Common myeloid progenitor, CD34-positive (primary cell): ENCODE data around the gene PEX7.
A peak's percentile ranks its signal among the peaks of the same experiment; 100 is the strongest.
"Not testable (repeated sequence)": the region's sequence is repeated elsewhere in the genome, so short reads cannot be mapped to it uniquely, and the experiment has no call there.

Source experiments
- CTCF ChIA-PET: fragments of 350-600 bp; sonication (Branson Sonifier 250); formaldehyde crosslinking; loops from one replicate; lab custom pipeline; 2021; ENCODE audit warnings: antibody characterized with exemption; lab: Charles Lee
- POLR2A ChIA-PET: fragments of 350-600 bp; sonication (Branson Sonifier 250); formaldehyde crosslinking; loops from one replicate; lab custom pipeline; 2021; ENCODE audit warnings: antibody characterized with exemption; lab: Charles Lee
- DNase-seq, 3 donors: peaks; one replicate each; pipeline versions ENCODE4 v3.0.0 to v3.0.0-alpha.2; 2013
- H3K27ac ChIP-seq, 2 experiments: 1 replicate in 1 of 2; 2 replicates in 1 of 2; pipeline ENCODE4 v1.7.0; 2013; ENCODE audit warnings: inconsistent platforms in 2 of 2, low read length in 2 of 2, mild to moderate bottlenecking in 2 of 2, low read depth in 1 of 2, moderate library complexity in 1 of 2; ENCODE audit not compliant: severe bottlenecking in 2 of 2, insufficient read depth in 1 of 2, poor library complexity in 1 of 2
- H3K27me3 ChIP-seq, 5 experiments: replicated peaks in 2 of 5; 1 replicate in 3 of 5; 2 replicates in 2 of 5; pipeline versions ENCODE4 v1.6.1 to v1.7.0; 2013; ENCODE audit warnings: low read length in 4 of 5, mild to moderate bottlenecking in 2 of 5, moderate library complexity in 2 of 5, inconsistent platforms in 1 of 5; ENCODE audit not compliant: insufficient read depth in 5 of 5, control insufficient read depth in 4 of 5
- H3K36me3 ChIP-seq, 4 experiments: 1 replicate in 2 of 4; 2 replicates in 2 of 4; pipeline versions ENCODE4 v1.6.1 to v1.7.0; 2013; ENCODE audit warnings: low read length in 3 of 4, control low read depth in 1 of 4, mild to moderate bottlenecking in 1 of 4; ENCODE audit not compliant: control insufficient read depth in 4 of 4, insufficient read depth in 4 of 4
- H3K4me1 ChIP-seq, 4 experiments: 1 replicate in 3 of 4; 2 replicates in 1 of 4; pipeline versions ENCODE4 v1.6.1 to v1.7.1; 2013; ENCODE audit warnings: low read length in 3 of 4, mild to moderate bottlenecking in 3 of 4, control low read depth in 1 of 4, inconsistent platforms in 1 of 4, moderate library complexity in 1 of 4; ENCODE audit not compliant: control insufficient read depth in 4 of 4, insufficient read depth in 4 of 4; ENCODE audit errors: control extremely low read depth in 1 of 4
- H3K4me3 ChIP-seq, 7 experiments: 1 replicate in 4 of 7; 2 replicates in 3 of 7; pipeline versions ENCODE4 v1.5.1 to v1.7.0; 2013; ENCODE audit warnings: mild to moderate bottlenecking in 7 of 7, low read length in 6 of 7, moderate library complexity in 6 of 7, inconsistent platforms in 2 of 7, low read depth in 2 of 7, control low read depth in 1 of 7; ENCODE audit not compliant: insufficient read depth in 4 of 7, control insufficient read depth in 1 of 7; ENCODE audit errors: extremely low read depth in 1 of 7
- H3K9me3 ChIP-seq, 5 experiments: 1 replicate in 4 of 5; 2 replicates in 1 of 5; pipeline versions ENCODE4 v1.6.1 to v1.7.1; 2013; ENCODE audit warnings: low read length in 4 of 5, mild to moderate bottlenecking in 2 of 5, inconsistent platforms in 1 of 5, low read depth in 1 of 5, moderate library complexity in 1 of 5; ENCODE audit not compliant: control insufficient read depth in 4 of 5, insufficient read depth in 2 of 5; ENCODE audit errors: control extremely low read depth in 1 of 5
- WGBS: methylation state at CpG from one replicate; pipeline ENCODE4 v1.1.5; 2013; ENCODE audit not compliant: insufficient coverage; 5-methylcytosine and 5-hydroxymethylcytosine counted together

The PEX7 gene

DNA sequence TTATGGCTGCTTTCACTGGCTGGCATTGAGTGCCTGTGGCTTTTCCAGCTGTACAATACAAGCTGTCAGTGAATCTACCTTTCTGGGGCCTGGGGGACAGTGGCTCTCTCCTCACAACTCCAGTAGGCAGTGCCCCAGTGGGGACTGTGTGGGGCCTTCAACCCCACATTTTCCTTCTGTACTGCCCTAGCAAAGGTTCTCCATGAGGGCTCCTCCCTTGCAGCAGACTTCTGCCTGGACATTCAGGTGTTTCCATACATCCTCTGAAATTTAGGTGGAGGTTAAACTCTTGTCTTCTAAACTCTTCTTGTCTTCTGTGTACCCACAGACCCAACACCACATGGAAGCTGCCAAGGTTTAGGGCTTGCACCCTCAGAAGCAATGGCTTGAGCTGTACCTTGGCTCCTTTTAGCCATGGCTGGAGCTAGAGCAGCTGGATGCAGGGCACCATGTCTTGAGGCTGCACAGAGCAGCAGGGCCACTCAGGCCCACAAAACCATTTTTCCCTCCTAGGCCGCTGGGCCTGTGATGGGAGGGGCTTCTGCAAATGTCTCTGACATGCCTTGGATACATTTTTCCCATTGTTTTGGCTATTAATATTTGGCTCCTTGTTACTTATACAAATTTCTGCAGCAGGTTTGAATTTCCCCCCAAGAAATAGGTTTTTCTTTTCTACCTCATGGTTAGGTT is 9.6 kb downstream of the PEX7 start:
- H3K9me3 ChIP-seq = peaks cover 4 to 17% (median 9%) of the 10 kb centered on the region in 5 experiments
- DNase-seq = peak in 2 of 3 donors; percentile 22 to 26
- peaks cover 2 to 33% (median 25%) of the 10 kb centered on the region in 4 experiments for H3K36me3 ChIP-seq
- CTCF ChIA-PET = no interaction called here
- H3K27me3 ChIP-seq = no peaks in the 10 kb centered on the region
- POLR2A ChIA-PET = no interaction called here
- H3K4me1 ChIP-seq = peaks cover 0 to 3% (median 2%) of the 10 kb centered on the region in 4 experiments
- no peak overlapping the region for H3K27ac ChIP-seq
- 100% methylated on average over 1 of the region's 1 CpG for WGBS
- no peak overlapping the region for H3K4me3 ChIP-seq

DNA sequence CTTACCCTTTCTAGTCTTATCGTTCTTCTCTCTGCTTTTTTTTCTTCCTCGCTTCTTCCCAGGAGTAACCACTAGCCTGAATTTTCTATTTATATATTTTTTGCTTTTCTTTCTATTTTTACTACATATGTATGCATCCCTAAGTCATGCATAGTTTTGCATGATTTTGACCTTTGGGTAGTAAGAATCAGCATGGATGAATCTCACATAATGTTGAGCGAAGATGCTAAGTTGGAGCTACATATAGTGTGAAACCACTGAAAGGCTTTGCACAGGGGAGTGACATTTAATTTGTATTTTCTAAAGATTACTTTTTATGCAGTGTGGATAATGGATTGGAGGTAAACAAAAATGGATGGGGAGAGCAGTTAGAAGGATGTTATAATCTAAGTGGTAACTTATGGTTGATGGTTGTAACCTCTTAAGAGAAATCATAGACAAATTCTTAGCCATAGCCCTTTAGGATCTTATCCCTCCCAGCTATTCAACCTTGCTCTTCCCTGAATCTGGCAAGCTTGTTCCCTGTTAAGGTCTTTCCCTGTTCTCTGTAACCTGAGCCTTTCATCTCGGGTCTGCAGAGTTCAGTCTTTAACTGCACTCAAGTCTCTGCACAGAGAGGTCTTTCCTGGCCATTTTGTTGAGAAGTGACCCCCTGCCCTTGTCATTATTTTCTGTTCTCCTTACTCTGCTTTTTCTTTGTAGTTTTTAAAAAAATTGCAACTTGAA is 18.0 kb downstream of the PEX7 start:
- no peaks in the 10 kb centered on the region for H3K27me3 ChIP-seq
- DNase-seq = no peak
- WGBS = 97% methylated on average over 3 of the region's 4 CpGs
- H3K9me3 ChIP-seq = no peaks in the 10 kb centered on the region
- POLR2A ChIA-PET = no interaction called here
- H3K27ac ChIP-seq = no peak overlapping the region
- CTCF ChIA-PET = interaction anchor here (0.7 to 5.7 kb wide), 4 partner anchors 12 to 85 kb away, joined by 4 to 36 read pairs (median 5); partner anchors contain the start of gene SLC35D3
- H3K4me1 ChIP-seq = no peaks in the 10 kb centered on the region
- H3K4me3 ChIP-seq = no peak overlapping the region
- H3K36me3 ChIP-seq = peaks cover 4 to 9% (median 5%) of the 10 kb centered on the region in 4 experiments

DNA sequence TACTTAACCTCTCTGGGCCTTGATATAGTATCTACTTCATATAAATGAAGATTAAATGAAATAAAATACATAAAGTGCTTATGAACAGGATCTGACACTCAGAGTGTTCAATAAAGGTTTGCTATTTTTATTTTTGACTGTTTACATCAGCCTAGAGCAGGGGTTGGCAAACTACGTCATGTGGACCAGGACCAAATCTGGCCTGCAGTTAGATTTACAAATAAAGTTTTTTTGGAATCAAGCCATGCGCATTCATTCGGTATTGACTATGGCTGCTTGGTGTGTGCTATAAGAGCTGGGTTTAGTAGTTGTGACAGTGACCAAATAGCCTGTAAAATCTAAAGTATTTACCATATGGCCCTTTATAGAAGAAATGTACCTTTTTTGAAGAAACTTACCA is 20.8 kb downstream of the PEX7 start:
- POLR2A ChIA-PET = interaction anchor here (1.7 kb wide), 1 partner anchor 10 kb away, joined by 4 read pairs; no protein-coding TSS in a partner anchor
- 88% methylated on average over 1 of the region's 3 CpGs for WGBS
- Histone ChIP-seq H3K27ac (no peak overlapping the region), H3K9me3 (no peaks in the 10 kb centered on the region), H3K4me3 (no peak overlapping the region), H3K27me3 (no peaks in the 10 kb centered on the region), H3K36me3 (peaks cover 4 to 9% (median 5%) of the 10 kb centered on the region in 4 experiments), H3K4me1 (no peaks in the 10 kb centered on the region)
- CTCF ChIA-PET = interaction anchor here (0.6 to 5.7 kb wide), 3 partner anchors 15 to 1585 kb away, joined by 3 to 36 read pairs (median 8); no protein-coding TSS in a partner anchor
- DNase-seq = no peak

DNA sequence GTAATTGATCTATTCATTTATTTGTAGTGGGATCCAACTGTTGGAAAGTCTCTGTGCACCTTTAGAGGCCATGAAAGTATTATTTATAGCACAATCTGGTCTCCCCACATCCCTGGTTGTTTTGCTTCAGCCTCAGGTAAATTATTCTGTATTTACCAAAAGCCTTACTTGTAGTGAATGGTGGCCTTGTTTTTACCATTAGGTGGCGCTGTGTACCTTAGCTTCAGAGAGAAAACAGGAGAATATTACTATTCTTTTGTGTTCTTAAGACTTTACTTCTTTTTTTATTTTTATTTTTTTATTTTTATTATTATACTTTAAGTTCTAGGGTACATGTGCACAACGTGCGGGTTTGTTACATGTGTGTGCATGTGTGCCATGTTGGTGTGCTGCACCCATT is 23.7 kb downstream of the PEX7 start:
- DNase-seq = peak; percentile 78 to 90 (median 87)
- Histone ChIP-seq H3K27ac (no peak overlapping the region), H3K36me3 (peaks cover 6 to 11% (median 6%) of the 10 kb centered on the region in 4 experiments), H3K27me3 (no peaks in the 10 kb centered on the region), H3K9me3 (peaks cover 0 to 3% (median 0%) of the 10 kb centered on the region in 5 experiments), H3K4me1 (no peaks in the 10 kb centered on the region), H3K4me3 (no peak overlapping the region)
- WGBS = no CpG with 5 or more reads among the region's 3 CpGs
- ChIA-PET POLR2A (interaction anchor here (0.5 kb wide), 1 partner anchor 58 kb away, joined by 4 read pairs; no protein-coding TSS in a partner anchor), CTCF (interaction anchor here (0.6 to 5.7 kb wide), 17 partner anchors 10 to 1137 kb away, joined by 3 to 36 read pairs (median 4); no protein-coding TSS in a partner anchor)

DNA sequence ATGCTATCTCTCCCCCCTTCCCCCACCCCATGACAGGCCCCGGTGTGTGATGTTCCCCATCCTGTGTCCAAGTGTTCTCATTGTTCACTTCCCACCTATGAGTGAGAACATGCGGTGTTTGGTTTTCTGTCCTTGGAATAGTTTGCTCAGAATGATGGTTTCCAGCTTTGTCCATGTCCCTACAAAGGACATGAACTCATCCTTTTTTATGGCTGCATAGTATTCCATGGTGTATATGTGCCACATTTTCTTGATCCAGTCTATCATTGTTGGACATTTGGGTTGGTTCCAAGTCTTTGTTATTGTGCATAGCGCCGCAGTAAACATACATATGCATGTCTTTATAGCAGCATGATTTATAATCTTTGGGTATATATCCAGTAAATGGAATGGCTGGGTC is 24.1 kb downstream of the PEX7 start:
- POLR2A ChIA-PET, H3K27ac ChIP-seq, H3K9me3 ChIP-seq, H3K4me3 ChIP-seq, H3K27me3 ChIP-seq, DNase-seq, H3K36me3 ChIP-seq, H3K4me1 ChIP-seq: not testable (repeated sequence)
- CTCF ChIA-PET = interaction anchor here (1.3 to 2.1 kb wide), 2 partner anchors 82 to 203 kb away, joined by 4 to 5 read pairs; no protein-coding TSS in a partner anchor
- WGBS = no CpG with 5 or more reads among the region's 4 CpGs

DNA sequence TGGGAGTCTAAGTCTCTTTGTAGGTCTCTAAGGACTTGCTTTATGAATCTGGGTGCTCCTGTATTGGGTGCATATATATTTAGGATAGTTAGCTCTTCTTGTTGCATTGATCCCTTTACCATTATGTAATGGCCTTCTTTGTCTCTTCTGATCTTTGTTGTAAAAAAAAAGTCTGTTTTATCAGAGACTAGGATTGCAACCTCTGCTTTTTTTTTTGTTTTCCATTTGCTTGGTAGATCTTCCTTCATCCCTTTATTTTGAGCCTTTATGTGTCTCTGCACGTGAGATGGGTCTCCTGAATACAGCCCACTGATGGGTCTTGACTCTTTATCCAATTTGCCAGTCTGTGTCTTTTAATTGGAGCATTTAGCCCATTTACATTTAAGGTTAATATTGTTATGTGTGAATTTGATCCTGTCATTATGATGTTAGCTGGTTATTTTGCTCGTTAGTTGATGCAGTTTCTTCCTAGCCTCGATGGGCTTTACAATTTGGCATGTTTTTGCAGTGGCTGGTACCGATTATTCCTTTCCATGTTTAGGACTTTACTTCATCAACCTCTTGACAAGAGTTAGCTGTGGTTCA is 27.7 kb downstream of the PEX7 start:
- DNase-seq, H3K27ac ChIP-seq, H3K27me3 ChIP-seq, H3K36me3 ChIP-seq, H3K4me3 ChIP-seq, POLR2A ChIA-PET, H3K4me1 ChIP-seq, H3K9me3 ChIP-seq: not testable (repeated sequence)
- WGBS = 100% methylated on average over 3 of the region's 4 CpGs
- CTCF ChIA-PET = interaction anchor here (0.7 to 0.8 kb wide), 2 partner anchors 16 to 121 kb away, joined by 3 read pairs; no protein-coding TSS in a partner anchor
